BJ (cell line): ENCODE measurements around the gene STXBP6. TPM values are rescaled to one million over a fixed set of nuclear protein-coding genes. Genes with fewer than 3 reads are reported as not detected.
"Not testable (repeated sequence)": the region's sequence is repeated elsewhere in the genome, so short reads cannot be mapped to it uniquely, and the experiment has no call there.

Source experiments
- CTCF ChIA-PET: fragments of 350-600 bp; formaldehyde crosslinking; extraction: SDS; loops from one replicate; lab custom pipeline; 2021; ENCODE audit warnings: antibody characterized with exemption, inconsistent platforms; lab: Yijun Ruan, JAX
- POLR2A ChIA-PET: fragments of 300-600 bp; sonication (Branson Sonifier 250); formaldehyde crosslinking; extraction: SDS; loops from one replicate; lab custom pipeline; 2021; ENCODE audit warnings: antibody characterized with exemption; lab: Charles Lee
- DNase-seq: peaks from one replicate; pipeline ENCODE4 v3.0.0-alpha.2; 2011; ENCODE audit warnings: low read depth
- H3K27me3 ChIP-seq: 2 replicates; pipeline ENCODE4 v1.6.0; 2011; ENCODE audit warnings: low read length; ENCODE audit not compliant: control insufficient read depth, insufficient read depth
- H3K36me3 ChIP-seq: 2 replicates; pipeline ENCODE4 v1.5.1; 2011; ENCODE audit warnings: low read length; ENCODE audit not compliant: control insufficient read depth, insufficient read depth
- H3K4me3 ChIP-seq: 2 replicates; pipeline ENCODE4 v1.5.1; 2011; ENCODE audit warnings: low read depth, mild to moderate bottlenecking, control low read depth, low read length
- polyA plus RNA-seq: library from polyadenylated mRNA; depleted of rRNA; stranded (reverse); fragments of >200 nt; gene quantifications from 2 replicates; pipeline ENCODE4 v1.2.3, GENCODE V29; 2011
- TF ChIP-seq, protein P1 (sequence below): IDR thresholded peaks from 2 replicates; pipeline ENCODE4 v1.5.1; 2011; ENCODE audit warnings: low read depth, mild to moderate bottlenecking, control low read depth, inconsistent platforms, low read length, moderate library complexity; ENCODE audit not compliant: insufficient read depth

STXBP6 gene
- polyA plus RNA-seq, 1 experiment, result 12.1 TPM

DNA sequence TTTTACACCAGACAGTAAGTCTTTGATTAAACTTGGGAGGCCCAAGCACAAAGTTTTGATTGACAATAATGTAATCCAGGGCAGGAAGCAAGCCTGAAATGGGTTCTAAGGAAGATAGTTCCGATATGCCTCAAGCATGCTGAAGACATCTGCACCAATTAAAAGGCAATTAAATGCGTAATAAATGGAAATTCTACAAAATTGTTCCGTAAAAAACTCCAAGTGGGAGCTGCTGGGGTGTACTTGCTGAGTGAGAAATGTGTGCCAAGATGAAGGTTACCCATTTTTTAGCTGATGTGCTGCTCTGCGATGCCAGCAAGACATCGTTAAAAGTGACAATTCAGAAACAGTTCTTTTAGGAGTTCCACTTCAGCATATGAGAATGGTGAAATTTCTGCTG, 269.7 kb downstream of the STXBP6 start:
- CTCF ChIA-PET, result interaction anchor here (0.9 kb wide), 1 partner anchor 8 kb away, joined by 3 read pairs; no protein-coding TSS in a partner anchor
- POLR2A ChIA-PET, result no interaction called here
- DNase-seq, result no peak
- TF ChIP-seq, protein P1, sequence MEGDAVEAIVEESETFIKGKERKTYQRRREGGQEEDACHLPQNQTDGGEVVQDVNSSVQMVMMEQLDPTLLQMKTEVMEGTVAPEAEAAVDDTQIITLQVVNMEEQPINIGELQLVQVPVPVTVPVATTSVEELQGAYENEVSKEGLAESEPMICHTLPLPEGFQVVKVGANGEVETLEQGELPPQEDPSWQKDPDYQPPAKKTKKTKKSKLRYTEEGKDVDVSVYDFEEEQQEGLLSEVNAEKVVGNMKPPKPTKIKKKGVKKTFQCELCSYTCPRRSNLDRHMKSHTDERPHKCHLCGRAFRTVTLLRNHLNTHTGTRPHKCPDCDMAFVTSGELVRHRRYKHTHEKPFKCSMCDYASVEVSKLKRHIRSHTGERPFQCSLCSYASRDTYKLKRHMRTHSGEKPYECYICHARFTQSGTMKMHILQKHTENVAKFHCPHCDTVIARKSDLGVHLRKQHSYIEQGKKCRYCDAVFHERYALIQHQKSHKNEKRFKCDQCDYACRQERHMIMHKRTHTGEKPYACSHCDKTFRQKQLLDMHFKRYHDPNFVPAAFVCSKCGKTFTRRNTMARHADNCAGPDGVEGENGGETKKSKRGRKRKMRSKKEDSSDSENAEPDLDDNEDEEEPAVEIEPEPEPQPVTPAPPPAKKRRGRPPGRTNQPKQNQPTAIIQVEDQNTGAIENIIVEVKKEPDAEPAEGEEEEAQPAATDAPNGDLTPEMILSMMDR, result no peak
- Histone ChIP-seq H3K27me3 (peaks cover 3% of the 10 kb centered on the region), H3K36me3 (no peaks in the 10 kb centered on the region), H3K4me3 (no peak overlapping the region)

DNA sequence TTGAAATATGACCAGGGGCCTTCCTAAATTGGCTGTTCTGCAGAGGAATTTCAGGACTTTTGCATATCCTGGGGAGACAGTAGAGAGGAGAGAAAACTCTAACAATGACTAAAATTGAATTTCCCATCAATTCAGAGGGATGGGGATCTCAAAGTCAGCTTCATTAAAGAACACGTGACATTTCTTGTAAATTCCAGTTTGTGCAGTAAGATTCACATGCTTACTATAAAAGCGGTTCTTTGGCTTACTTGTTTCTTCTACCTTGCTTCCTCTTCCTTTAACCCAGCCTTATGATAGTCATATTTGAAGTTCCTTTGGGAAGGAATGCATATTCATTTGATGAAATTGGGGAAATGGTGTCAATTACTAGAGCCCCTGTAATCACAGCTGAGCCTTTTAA, 272.3 kb downstream of the STXBP6 start:
- CTCF ChIA-PET, result interaction anchor here (2.1 kb wide), 1 partner anchor 28 kb away, joined by 9 read pairs; no protein-coding TSS in a partner anchor
- Histone ChIP-seq H3K36me3 (no peaks in the 10 kb centered on the region), H3K4me3 (no peak overlapping the region), H3K27me3 (peaks cover 3% of the 10 kb centered on the region)
- TF ChIP-seq, protein P1, result no peak
- DNase-seq, result no peak
- POLR2A ChIA-PET, result no interaction called here

DNA sequence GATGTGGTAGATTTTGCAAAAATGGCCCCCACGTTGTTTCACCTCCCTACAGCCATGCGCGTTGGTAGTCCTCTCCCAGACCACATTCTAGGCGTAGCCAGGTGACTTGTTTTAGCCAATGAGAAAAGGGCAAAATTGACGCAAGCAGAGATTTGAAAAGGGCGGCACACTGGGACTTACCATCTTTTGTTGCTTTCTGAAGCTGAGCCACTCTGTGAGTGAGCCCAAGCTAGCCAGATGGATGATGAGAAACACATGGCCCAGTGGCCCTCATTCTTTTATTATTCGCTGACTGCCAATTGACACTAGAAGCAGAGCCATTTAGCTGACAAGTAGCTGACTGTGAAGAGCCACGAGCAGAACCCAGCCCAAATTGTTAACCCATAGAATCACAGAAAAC, 274.0 kb downstream of the STXBP6 start:
- ChIA-PET CTCF (no interaction called here), POLR2A (no interaction called here)
- no peak for DNase-seq
- TF ChIP-seq, protein P1, result no peak
- Histone ChIP-seq H3K4me3 (no peak overlapping the region), H3K36me3 (no peaks in the 10 kb centered on the region), H3K27me3 (peaks cover 2% of the 10 kb centered on the region; the same call in 1 of the 2 replicates)

DNA sequence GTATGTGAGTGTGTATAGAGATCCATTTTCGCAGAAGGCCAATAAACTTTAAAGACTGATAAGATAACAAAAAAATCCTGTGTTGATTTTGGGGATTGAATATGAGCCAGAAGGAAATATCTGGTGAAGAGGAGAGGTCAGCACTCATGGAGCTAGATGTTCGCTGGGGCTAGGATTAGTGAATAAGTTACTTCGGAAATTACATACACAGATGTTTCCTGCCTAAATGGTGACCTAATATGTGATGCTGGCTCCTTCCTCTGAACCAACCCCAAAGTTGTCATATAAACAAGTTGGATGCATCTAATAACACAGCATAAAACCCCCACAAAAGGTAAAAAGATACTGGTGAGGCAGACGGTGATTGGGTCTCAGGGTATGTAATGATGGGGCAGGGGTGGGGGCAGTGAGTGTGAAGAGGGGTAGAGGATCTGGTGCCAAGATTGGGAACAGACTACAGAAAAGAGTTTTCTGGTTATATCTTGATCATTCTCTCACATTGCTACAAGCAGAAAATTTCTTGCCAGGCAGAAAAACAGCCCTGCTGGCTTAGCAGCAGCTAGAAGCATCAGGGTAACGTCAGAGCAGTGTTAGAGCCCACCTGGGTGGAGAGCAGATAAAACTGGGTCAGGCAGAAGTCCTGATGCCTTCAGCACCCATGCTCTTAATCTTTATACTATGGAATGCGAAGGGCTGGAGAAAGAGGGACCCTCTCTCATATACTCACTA, 275.6 kb downstream of the STXBP6 start:
- H3K27me3 ChIP-seq, result peaks cover 2% of the 10 kb centered on the region; the same call in 1 of the 2 replicates
- ChIA-PET CTCF (interaction anchor here (0.6 kb wide), 1 partner anchor 1258 kb away, joined by 3 read pairs; no protein-coding TSS in a partner anchor), POLR2A (no interaction called here)
- no peaks in the 10 kb centered on the region for H3K36me3 ChIP-seq
- no peak overlapping the region for H3K4me3 ChIP-seq
- TF ChIP-seq, protein P1, result no peak
- no peak for DNase-seq

DNA sequence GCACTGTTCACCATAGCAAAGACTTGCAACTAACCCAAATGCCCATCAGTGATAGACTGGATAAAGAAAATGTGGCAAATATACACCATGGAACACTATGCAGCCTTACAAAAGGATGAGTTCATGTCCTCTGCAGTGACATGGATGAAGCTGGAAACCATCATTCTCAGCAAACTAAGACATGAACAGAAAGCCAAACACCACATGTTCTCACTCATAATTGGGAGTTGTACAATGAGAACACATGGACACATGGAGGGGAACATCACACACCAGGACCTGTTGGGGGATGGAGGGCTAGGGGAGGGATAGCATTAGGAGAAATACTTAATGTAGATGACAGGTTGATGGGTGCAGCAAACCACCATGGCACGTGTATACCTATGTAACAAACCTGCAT, 276.4 kb downstream of the STXBP6 start:
- H3K4me3 ChIP-seq, H3K36me3 ChIP-seq, H3K27me3 ChIP-seq, CTCF ChIA-PET, DNase-seq, POLR2A ChIA-PET: not testable (repeated sequence)
